ENCODE measurements around the gene GRIK1.

The GRIK1 gene

DNA sequence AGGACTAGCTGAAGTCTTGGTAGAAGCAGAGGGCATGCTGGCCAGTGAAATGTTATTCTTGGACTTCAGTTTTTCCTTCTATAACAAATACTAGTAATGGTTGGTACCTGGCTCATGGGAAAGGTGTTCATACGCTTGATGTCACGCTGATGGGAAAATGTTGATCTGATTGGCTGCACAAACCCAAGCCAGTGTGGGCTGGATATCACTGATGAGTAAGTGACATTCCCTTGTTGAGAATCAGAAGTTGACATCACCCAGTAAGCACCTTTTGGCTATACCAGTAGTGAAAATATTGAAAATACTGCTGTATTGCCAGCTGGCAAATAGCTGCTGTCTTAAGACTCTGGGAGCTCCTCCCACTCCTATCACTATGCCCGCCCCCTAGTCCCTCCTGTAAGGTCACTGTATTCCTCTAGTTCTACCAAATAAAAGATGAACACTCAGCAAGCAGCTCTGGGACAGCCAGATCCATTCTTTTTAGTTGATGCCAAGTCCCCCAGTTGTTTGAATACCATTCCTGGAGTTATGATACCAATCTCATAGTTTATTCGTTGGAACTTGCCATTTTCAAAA lies 168.2 kb downstream of the GRIK1 start:
- DNase-seq: no peak

- DNase-seq: no peak
Measured at GRCh38 chr21:29763674-29764073, 176.1 kb downstream of the GRIK1 start.

GRCh38 chr21:29762570-29763082 lies 177.2 kb downstream of the GRIK1 start:
- no peak for DNase-seq

DNA sequence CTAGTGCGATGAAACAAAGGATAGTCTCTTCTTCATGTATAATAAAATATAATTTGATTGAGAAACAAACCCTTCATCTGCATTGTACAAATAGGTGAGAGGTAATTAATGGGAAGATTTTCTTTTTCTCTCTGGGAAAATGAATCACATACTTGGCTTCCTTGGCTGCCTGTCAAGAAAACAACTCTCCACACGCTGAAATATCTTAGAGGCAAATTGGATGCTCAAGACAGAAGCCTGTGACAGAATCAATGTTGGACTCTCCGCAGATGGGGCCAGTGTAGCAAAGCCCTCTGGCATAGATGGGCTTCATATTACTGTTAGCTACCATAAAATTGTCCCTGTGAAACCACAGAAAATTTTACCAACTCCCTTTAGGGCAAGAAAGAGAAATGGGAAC lies 186.6 kb downstream of the GRIK1 start:
- DNase-seq: no peak

GRCh38 chr21:29751473-29752185 lies 188.2 kb downstream of the GRIK1 start:
- DNase-seq: no peak

DNA sequence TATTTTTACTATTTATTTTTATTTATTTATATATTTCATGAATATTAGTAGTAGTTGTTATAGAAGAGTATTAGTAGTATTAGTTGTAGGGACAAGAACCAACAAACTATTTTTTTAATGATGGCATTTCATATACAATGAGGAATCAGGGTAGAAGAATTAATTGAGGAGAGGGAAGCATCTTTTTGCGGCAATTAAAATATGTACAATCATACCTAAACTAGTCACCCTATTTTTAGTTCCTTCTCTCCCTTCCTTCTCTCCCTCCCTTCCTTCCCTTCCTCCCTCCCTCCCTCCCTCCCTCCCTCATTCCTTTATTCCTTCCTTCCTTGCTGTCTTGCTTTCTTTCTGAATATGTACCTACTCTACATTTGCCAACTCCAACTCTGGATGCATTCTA lies 189.8 kb downstream of the GRIK1 start:
- no peak for DNase-seq

DNA sequence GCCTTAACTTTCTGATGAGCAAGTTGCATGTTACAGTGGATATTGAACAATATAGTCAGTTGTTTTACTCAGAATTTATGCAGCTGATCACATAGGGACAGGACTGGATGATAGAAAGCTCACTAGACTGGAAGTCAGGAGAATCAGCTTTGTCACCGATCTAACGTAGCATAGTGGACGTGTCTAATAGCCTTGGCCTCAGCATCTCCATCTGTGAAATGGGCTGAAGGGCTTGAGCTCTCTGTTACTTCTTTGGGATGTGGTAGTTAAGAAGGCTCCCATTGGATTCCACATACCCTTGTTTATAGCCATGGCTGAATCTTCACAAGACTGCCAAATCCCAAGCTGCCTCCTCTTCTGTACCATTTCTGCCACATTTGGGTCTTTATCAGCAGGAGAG lies 190.6 kb downstream of the GRIK1 start:
- no peak for DNase-seq

- DNase-seq: no peak
Measured at GRCh38 chr21:29748391-29749167, 191.2 kb downstream of the GRIK1 start.

DNA sequence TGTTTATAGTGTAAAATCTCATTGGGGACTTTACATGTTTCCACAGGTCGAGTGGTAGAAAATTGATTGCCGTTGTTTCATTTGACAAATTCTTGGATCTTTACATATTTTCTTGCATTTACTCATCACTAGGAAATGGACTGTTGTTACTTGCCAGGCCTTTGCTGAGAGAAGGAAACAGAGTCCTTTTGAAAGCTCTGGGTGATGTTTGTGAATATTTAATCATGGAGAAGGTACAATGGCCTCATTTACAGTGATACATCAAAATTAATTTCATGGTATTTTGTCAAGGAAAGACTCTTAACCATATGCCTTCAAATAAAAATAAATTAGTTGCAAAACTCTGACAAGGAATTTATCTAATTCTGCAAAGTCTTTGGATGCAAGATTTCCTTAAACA lies 198.0 kb downstream of the GRIK1 start:
- DNase-seq: no peak

GRCh38 chr21:29739176-29739575 lies 200.6 kb downstream of the GRIK1 start:
- no peak for DNase-seq

DNA sequence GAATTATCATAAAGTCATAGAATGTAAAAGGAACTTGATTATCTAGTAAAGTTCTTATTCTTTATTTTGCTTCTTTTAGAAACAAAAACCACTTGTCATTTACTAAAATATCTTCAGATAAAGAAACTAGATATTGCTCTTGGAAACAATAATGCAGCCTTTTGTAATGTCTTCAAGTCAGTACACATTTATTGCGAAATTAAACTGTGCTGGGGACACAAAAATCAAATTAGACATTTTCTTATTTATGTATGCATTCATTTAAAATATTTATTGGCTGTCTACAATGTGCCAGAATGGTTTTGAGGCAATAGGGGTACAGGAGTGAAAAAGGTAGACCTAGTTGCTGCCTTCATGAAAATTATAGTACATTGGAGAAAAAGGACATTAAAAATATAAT lies 201.1 kb downstream of the GRIK1 start:
- no peak for DNase-seq

- no peak for DNase-seq
Measured at GRCh38 chr21:29737186-29737585, 202.6 kb downstream of the GRIK1 start.

DNA sequence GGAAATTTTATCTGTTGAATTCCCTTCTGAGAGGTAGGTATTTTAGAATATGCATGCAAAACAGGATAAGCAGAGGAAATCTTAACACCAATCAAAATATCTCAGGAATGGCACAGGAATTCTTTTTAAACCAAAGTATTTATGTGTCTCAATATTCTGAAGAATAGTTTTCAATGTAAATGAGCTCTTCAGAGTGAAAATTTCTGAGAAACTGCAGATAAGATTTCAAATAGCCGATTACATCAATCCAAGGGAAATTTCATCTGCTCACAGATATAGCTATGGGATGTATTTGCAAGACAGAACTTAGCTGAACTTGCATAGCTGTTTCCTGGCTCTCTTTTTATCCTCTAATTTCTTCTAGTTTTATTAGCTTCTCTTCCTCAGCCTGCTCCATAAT lies 209.5 kb downstream of the GRIK1 start:
- DNase-seq: no peak

DNA sequence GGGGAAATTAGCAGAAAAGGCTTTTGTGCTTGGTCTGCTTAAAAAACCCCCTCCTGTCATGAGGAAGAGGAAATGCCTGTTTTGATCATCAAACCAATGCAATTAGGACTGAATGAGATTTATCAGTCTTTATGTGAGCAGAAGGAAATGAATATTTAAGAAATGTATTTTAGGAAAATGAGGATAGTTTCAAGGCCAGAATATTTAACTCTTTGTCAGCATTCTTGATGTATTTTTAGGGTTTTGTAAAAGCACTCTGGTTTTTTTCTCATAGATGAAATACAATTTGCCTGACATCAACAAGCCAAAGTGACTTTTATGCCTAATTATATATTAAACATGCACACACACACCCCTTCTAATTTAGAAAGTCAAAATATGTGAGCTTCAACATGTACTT lies 213.8 kb downstream of the GRIK1 start:
- no peak for DNase-seq

DNA sequence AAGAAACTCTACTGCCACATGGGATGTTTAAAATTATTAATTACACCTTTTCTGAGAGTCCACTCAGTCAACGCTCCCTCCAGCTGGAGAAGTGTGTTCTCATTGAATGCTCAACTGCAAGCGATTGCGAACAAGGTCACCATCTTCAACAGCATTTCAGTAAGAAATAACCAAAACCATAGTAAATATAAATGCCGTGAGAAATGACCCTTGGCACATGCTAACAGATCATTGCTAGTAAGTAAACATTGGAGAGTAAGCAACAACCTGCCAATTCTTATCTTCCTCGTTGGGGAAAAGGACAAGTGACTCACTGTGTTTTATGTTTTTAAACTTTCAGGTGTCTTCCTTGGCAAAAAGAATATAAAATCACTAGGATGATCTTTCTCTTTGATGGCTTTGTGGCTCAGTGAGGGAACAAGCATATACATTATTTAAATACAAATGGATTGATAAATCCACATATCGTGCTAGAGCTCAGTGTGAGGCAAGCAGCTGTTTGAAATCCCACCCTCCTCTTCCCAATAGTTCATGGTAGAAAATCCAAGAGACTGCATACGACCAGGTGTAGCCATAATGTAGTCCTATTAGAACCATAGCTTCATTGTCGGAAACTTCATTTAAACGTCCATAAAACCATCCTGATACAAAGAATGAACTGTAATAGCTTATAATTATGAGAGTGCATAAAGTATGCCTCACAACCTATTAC lies 214.6 kb downstream of the GRIK1 start:
- no peak for DNase-seq

GRCh38 chr21:29721964-29722363 lies 217.8 kb downstream of the GRIK1 start:
- no peak for DNase-seq

DNA sequence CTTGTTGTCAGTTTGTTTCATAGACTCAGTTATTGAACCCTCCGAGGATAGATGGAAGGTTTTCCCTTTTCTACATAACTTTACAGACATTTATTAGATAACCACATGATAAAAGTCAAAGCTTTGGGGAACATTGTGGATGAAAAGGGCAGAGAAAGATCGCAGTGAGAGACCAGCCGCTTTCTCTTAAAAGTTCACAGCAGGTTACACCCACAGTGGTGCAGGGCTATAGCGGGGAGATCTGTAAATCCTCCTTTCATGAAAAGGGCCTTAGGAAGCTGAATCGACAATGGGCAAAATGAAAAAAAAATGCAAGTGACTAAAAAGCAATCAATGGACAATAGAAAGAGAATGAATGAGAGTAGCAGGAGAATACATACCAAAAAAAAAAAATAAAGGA lies 218.6 kb downstream of the GRIK1 start:
- no peak for DNase-seq

DNA sequence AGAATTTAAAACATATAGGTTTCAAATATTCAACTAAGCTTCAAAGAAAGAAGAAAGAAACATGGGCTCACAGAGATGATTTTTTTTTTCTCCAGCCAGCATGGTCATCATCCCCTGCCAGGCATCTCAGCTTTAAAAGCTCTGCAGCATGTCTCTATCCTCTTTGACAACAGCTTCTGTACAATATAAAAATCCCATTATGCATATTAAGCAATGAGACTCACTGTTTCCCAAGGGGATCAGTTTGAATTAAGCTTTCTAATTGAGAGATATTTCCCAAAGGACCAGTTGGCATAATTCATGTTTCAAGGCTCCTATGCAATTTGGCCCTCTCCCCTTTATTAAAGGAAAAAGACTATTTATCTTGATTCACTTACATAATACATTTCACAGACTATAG lies 220.3 kb downstream of the GRIK1 start:
- no peak for DNase-seq

DNA sequence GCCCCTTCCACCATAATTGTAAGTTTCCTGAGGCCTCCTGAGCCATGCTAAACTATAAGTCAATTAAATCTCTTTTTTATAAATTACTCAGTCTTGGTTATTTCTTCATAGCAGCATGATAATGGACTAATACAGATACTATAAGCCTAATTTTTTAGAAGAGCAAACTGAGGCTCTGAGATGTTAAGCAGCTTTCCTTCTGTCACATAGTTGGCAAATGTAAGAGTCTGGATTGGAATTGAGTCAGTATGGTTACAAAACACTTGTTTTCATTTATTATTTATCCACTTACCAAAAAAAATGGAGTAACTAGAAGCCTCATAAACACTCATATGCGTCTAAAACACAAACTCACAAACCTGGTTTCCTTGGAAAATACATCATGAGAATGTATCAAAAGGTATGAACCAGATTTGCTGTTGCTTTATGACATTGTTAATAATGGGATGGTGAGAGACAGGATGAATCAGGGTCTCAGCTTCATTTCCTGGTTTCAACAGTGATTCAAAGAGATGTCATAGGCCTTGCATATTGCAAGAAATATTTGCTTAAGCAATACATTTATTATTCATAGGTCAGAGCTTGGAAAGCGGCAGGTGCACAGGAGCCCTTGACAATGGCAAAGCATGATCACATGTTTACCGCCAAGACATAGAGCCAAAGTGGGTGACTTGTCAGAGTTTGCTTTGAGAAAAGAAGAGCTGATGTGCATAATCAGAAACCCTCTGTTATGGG lies 221.5 kb downstream of the GRIK1 start:
- no peak for DNase-seq

GRCh38 chr21:29717659-29718058 lies 222.1 kb downstream of the GRIK1 start:
- DNase-seq: no peak

DNA sequence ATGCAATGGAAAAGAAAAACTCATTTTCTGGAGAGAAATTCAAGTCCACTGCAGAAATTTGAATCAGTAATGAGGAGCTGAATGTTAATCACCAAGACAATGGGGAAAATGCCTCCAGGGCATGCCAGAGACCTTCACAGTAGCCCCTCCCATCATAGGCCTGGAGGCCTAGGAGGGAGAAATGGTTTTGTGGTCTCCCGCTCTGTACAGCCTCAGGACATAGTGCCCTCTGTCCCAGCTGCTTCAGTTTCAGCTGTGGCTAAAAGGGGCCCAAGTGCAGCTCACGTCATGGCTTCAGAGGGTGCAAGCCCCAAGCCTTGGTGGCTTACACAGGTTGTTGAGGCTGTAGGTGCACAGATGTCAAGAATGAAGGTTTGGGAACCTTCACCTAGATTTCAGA lies 223.0 kb downstream of the GRIK1 start:
- no peak for DNase-seq

GRCh38 chr21:29715089-29715488 lies 224.7 kb downstream of the GRIK1 start:
- no peak for DNase-seq

- no peak for DNase-seq
Measured at GRCh38 chr21:29712818-29713217, 227.0 kb downstream of the GRIK1 start.

Measured in SIG-M5 (cell line).